ENCODE measurements around the gene PDLIM7. TPM values are rescaled to one million over a fixed set of nuclear protein-coding genes. Genes with fewer than 3 reads are reported as not detected.
A peak's percentile ranks its signal among the peaks of the same experiment; 100 is the strongest.

Gene PDLIM7
- polyA plus RNA-seq, 1 donor (not counting 4 experiments of a cell fraction or from before 2014, with no cell fraction given): 48.5 TPM

DNA sequence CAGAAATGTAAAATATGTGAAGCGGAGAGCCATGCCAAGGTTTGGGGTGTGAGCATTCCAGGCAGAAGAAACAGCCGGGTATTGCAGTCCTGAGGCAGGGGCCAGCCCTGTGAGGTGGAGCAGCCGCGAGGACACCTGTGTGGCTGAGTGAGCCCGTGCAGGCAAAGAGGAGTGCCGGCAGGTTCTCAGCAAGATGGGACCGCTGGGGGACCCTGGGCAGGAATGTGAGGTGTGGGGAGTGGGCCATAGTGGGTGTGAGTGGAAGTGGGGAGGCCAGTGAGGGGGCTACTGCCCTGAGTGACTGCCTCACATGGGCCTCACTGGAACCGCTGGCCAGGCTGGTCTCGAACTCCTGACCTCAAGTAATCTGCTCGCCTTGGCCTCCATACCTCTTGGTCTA is 58.9 kb downstream of the PDLIM7 start:
- Histone ChIP-seq H3K9me1 (ENCODE audit: control insufficient read depth, extremely low read depth, insufficient read depth, low read length) (no peaks in the 10 kb centered on the region), H3K9me3 (ENCODE audit: control insufficient read depth, low read depth, low read length) (no peaks in the 10 kb centered on the region), H3K4me2 (ENCODE audit: control insufficient read depth, extremely low read depth, insufficient read depth, low read depth, low read length) (no peak overlapping the region), H3K36me3 (ENCODE audit: control insufficient read depth in 2 of 2, extremely low read depth in 1 of 2, insufficient read depth in 2 of 2, low read length in 2 of 2) (peaks cover 11 to 33% of the 10 kb centered on the region in 2 experiments), H3K4me3 (ENCODE audit: control insufficient read depth in 2 of 3, extremely low read depth in 1 of 3, insufficient read depth in 2 of 3, low read depth in 1 of 3, low read length in 3 of 3) (no peak overlapping the region), H4K20me1 (ENCODE audit: control insufficient read depth, extremely low read depth, insufficient read depth, low read length) (no peaks in the 10 kb centered on the region), H2AFZ (ENCODE audit: control insufficient read depth, low read length) (no peak overlapping the region), H3K9ac (ENCODE audit: control insufficient read depth, extremely low read depth, insufficient read depth, low read length) (no peak overlapping the region), H3K79me2 (ENCODE audit: control insufficient read depth, insufficient read depth, low read length) (no peaks in the 10 kb centered on the region), H3K4me1 (ENCODE audit: control insufficient read depth, extremely low read depth, insufficient read depth, low read length) (peaks cover 27% of the 10 kb centered on the region), H3K27me3 (ENCODE audit: control insufficient read depth, extremely low read depth, insufficient read depth, low read length) (no peaks in the 10 kb centered on the region), H3K27ac (ENCODE audit: control insufficient read depth, insufficient read depth, low read length) (peak overlapping the region; percentile 20)
- dilution Hi-C loops (cut with MboI; ENCODE audit: extremely low pct_ligation_motif_present, low sequenced_read_pairs): no loop called here
- TF ChIP-seq, protein P1, sequence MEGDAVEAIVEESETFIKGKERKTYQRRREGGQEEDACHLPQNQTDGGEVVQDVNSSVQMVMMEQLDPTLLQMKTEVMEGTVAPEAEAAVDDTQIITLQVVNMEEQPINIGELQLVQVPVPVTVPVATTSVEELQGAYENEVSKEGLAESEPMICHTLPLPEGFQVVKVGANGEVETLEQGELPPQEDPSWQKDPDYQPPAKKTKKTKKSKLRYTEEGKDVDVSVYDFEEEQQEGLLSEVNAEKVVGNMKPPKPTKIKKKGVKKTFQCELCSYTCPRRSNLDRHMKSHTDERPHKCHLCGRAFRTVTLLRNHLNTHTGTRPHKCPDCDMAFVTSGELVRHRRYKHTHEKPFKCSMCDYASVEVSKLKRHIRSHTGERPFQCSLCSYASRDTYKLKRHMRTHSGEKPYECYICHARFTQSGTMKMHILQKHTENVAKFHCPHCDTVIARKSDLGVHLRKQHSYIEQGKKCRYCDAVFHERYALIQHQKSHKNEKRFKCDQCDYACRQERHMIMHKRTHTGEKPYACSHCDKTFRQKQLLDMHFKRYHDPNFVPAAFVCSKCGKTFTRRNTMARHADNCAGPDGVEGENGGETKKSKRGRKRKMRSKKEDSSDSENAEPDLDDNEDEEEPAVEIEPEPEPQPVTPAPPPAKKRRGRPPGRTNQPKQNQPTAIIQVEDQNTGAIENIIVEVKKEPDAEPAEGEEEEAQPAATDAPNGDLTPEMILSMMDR (optimal IDR thresholded peaks at IDR 0.05 in 1 of 3, IDR thresholded peaks at IDR 0.05 in 1 of 3, conservative IDR thresholded peaks at IDR 0.05 in 1 of 3; ENCODE audit: extremely low read depth in 1 of 3, insufficient read depth in 2 of 3, low read length in 3 of 3): no peak
- no peak for TF ChIP-seq EZH2 (IDR thresholded peaks at IDR 0.05; ENCODE audit: low read length)
- FAIRE-seq: no peak
- DNase-seq (ENCODE audit: low read depth, low spot score): no peak

DNA sequence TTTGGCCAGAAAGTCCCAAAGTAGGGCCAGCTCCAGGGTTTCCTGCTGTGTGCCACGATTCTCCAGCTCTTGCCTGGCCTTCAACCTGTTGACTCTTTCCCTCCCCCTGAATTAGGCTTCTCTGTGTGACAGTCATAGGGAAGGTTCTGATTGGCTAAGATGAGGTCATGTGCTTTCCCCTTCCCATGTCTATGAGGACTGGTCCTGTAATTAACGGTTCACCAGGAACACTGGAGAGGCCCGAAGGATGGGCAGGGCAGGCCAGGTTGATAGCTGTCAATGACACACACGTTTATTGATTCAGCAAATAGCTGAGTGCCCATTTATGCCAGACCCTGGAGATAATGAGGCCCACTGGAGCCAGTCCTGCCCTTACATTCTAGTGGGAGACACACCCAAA is 59.8 kb downstream of the PDLIM7 start:
- Histone ChIP-seq H3K9me1 (ENCODE audit: control insufficient read depth, extremely low read depth, insufficient read depth, low read length) (no peaks in the 10 kb centered on the region), H3K9me3 (ENCODE audit: control insufficient read depth, low read depth, low read length) (no peaks in the 10 kb centered on the region), H3K4me3 (ENCODE audit: control insufficient read depth in 2 of 3, extremely low read depth in 1 of 3, insufficient read depth in 2 of 3, low read depth in 1 of 3, low read length in 3 of 3) (no peak overlapping the region), H3K79me2 (ENCODE audit: control insufficient read depth, insufficient read depth, low read length) (no peaks in the 10 kb centered on the region), H4K20me1 (ENCODE audit: control insufficient read depth, extremely low read depth, insufficient read depth, low read length) (no peaks in the 10 kb centered on the region), H3K36me3 (ENCODE audit: control insufficient read depth in 2 of 2, extremely low read depth in 1 of 2, insufficient read depth in 2 of 2, low read length in 2 of 2) (peaks cover 15 to 38% of the 10 kb centered on the region in 2 experiments), H2AFZ (ENCODE audit: control insufficient read depth, low read length) (no peak overlapping the region), H3K4me2 (ENCODE audit: control insufficient read depth, extremely low read depth, insufficient read depth, low read depth, low read length) (no peak overlapping the region), H3K4me1 (ENCODE audit: control insufficient read depth, extremely low read depth, insufficient read depth, low read length) (peaks cover 26% of the 10 kb centered on the region), H3K27me3 (ENCODE audit: control insufficient read depth, extremely low read depth, insufficient read depth, low read length) (no peaks in the 10 kb centered on the region), H3K27ac (ENCODE audit: control insufficient read depth, insufficient read depth, low read length) (peak overlapping the region; percentile 36), H3K9ac (ENCODE audit: control insufficient read depth, extremely low read depth, insufficient read depth, low read length) (no peak overlapping the region)
- no peak for TF ChIP-seq EZH2 (IDR thresholded peaks at IDR 0.05; ENCODE audit: low read length)
- TF ChIP-seq, protein P1 (optimal IDR thresholded peaks at IDR 0.05 in 1 of 3, IDR thresholded peaks at IDR 0.05 in 1 of 3, conservative IDR thresholded peaks at IDR 0.05 in 1 of 3; ENCODE audit: extremely low read depth in 1 of 3, insufficient read depth in 2 of 3, low read length in 3 of 3): no peak
- dilution Hi-C loops (cut with MboI; ENCODE audit: extremely low pct_ligation_motif_present, low sequenced_read_pairs): no loop called here
- no peak for DNase-seq (ENCODE audit: low read depth, low spot score)
- FAIRE-seq: peak; percentile 89
